Measurements from ENCODE around the gene USP7. TPM values are rescaled to one million over a fixed set of nuclear protein-coding genes. Genes with fewer than 3 reads are reported as not detected.

Gene USP7
- total and polyA plus RNA-seq, 2 experiments from 2014 or later: 38.0 to 40.8 TPM

DNA sequence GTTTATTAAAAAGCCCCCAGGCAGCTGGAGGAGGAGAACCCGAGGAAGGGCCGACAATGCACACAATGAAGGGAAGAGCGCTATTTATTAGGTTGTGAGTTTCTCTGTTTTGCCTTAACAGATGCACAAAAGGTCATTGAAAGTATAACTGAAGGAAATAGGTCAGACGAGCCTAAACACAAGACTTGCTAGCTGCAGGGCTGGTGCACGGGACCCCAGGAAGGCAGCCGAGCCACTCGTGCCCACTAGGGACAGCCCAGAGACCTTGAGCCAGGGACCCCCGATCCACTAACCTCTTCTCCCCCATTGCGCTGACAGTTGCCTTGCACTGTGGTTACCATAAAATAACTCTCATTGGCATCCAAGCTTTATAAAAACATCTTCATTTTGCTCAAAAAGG lies 70.3 kb downstream of the USP7 start:
- Histone ChIP-seq H3K27me3 (no peaks in the 10 kb centered on the region), H2AFZ (no peak overlapping the region), H3K4me2 (no peak overlapping the region), H3K27ac (no peak overlapping the region), H3K79me2 (no peaks in the 10 kb centered on the region), H3K36me3 (replicated peaks; ENCODE audit: insufficient read depth, low read depth) (no peaks in the 10 kb centered on the region), H3K4me1 (ENCODE audit: insufficient read depth) (no peaks in the 10 kb centered on the region), H4K20me1 (ENCODE audit: insufficient read depth, poor library complexity, severe bottlenecking) (no peaks in the 10 kb centered on the region), H3K9me3 (ENCODE audit: low read depth) (no peaks in the 10 kb centered on the region), H3K4me3 (no peak overlapping the region), H3K9me2 (replicated peaks; ENCODE audit: insufficient read depth) (no peaks in the 10 kb centered on the region)
- DNase-seq (ENCODE audit: low spot score): no peak
- WGBS (ENCODE audit: low lambda C conversion rate, missing lambda C conversion rate): 85% methylated on average over 9 of the region's 9 CpGs
- TF ChIP-seq, protein P1, sequence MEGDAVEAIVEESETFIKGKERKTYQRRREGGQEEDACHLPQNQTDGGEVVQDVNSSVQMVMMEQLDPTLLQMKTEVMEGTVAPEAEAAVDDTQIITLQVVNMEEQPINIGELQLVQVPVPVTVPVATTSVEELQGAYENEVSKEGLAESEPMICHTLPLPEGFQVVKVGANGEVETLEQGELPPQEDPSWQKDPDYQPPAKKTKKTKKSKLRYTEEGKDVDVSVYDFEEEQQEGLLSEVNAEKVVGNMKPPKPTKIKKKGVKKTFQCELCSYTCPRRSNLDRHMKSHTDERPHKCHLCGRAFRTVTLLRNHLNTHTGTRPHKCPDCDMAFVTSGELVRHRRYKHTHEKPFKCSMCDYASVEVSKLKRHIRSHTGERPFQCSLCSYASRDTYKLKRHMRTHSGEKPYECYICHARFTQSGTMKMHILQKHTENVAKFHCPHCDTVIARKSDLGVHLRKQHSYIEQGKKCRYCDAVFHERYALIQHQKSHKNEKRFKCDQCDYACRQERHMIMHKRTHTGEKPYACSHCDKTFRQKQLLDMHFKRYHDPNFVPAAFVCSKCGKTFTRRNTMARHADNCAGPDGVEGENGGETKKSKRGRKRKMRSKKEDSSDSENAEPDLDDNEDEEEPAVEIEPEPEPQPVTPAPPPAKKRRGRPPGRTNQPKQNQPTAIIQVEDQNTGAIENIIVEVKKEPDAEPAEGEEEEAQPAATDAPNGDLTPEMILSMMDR (IDR thresholded peaks at IDR 0.05; ENCODE audit: poor library complexity): no peak
- no peak for TF ChIP-seq EZH2 (IDR thresholded peaks at IDR 0.05; ENCODE audit: borderline replicate concordance)

DNA sequence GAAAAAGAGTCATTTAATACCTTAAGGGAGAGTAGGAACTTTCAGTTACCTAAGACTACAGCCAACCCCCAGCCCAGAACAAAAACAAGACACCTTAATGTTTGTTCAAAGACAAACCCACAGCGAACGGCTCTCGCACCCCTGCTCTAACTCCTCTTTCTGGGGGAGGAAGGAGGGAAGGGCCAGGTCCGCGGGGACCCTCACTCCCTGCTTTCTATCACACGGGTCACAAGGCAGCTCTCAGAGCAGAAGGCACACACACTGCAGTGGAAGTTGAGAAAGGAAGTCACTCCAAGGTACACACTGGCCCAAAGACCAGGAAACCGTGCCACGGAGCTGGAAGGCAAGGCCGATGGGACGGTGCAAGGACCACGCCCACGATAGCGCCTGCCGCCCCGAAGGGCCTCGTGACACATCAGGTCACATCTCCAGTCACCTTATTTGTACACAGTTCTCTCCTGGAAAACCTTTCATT lies 71.6 kb downstream of the USP7 start:
- Histone ChIP-seq H3K9me3 (ENCODE audit: low read depth) (no peaks in the 10 kb centered on the region), H4K20me1 (ENCODE audit: insufficient read depth, poor library complexity, severe bottlenecking) (no peaks in the 10 kb centered on the region), H3K27me3 (no peaks in the 10 kb centered on the region), H3K79me2 (no peaks in the 10 kb centered on the region), H3K27ac (no peak overlapping the region), H3K36me3 (replicated peaks; ENCODE audit: insufficient read depth, low read depth) (no peaks in the 10 kb centered on the region), H3K9me2 (replicated peaks; ENCODE audit: insufficient read depth) (no peaks in the 10 kb centered on the region), H2AFZ (no peak overlapping the region), H3K4me3 (no peak overlapping the region), H3K4me2 (no peak overlapping the region), H3K4me1 (ENCODE audit: insufficient read depth) (no peaks in the 10 kb centered on the region)
- TF ChIP-seq, protein P1 (IDR thresholded peaks at IDR 0.05; ENCODE audit: poor library complexity): no peak
- TF ChIP-seq EZH2phosphoT487 (IDR thresholded peaks at IDR 0.05; ENCODE audit: low read depth, severe bottlenecking, unreplicated experiment): no peak
- TF ChIP-seq EZH2 (IDR thresholded peaks at IDR 0.05; ENCODE audit: borderline replicate concordance): no peak
- WGBS (ENCODE audit: low lambda C conversion rate, missing lambda C conversion rate): 92% methylated on average over 16 of the region's 16 CpGs
- no peak for DNase-seq (ENCODE audit: low spot score)

DNA sequence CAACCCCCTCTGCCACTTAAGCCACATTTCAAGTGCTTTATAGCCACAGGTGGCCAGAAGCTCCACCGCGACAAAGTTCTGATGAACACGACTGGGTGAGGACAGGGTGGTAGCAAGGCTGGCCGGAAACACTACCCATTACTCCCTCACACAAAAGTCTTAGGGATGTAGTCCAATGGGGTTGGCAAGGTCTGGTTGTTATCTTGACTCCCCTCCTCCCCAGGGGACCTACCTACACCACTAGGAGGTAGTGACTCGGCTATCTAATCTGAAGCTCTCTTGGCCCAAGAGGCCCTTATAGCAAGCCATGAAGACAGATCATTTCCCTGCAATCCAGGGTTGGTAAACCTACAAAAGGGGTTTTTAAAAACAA lies 73.2 kb downstream of the USP7 start:
- WGBS (ENCODE audit: low lambda C conversion rate, missing lambda C conversion rate): 96% methylated on average over 5 of the region's 5 CpGs
- H3K27me3 ChIP-seq: no peaks in the 10 kb centered on the region
- H3K4me3 ChIP-seq: no peak overlapping the region
- DNase-seq (ENCODE audit: low spot score): no peak
- H3K36me3 ChIP-seq (replicated peaks; ENCODE audit: insufficient read depth, low read depth): no peaks in the 10 kb centered on the region
- peaks cover 11% of the 10 kb centered on the region for H3K4me1 ChIP-seq (ENCODE audit: insufficient read depth)
- no peak overlapping the region for H2AFZ ChIP-seq
- H3K4me2 ChIP-seq: no peak overlapping the region
- TF ChIP-seq EZH2phosphoT487 (IDR thresholded peaks at IDR 0.05; ENCODE audit: low read depth, severe bottlenecking, unreplicated experiment) (no peak), EZH2 (IDR thresholded peaks at IDR 0.05; ENCODE audit: borderline replicate concordance) (no peak)
- TF ChIP-seq, protein P1 (IDR thresholded peaks at IDR 0.05; ENCODE audit: poor library complexity): no peak
- H3K9me3 ChIP-seq (ENCODE audit: low read depth): no peaks in the 10 kb centered on the region
- no peaks in the 10 kb centered on the region for H3K79me2 ChIP-seq
- no peaks in the 10 kb centered on the region for H4K20me1 ChIP-seq (ENCODE audit: insufficient read depth, poor library complexity, severe bottlenecking)
- no peaks in the 10 kb centered on the region for H3K9me2 ChIP-seq (replicated peaks; ENCODE audit: insufficient read depth)
- no peak overlapping the region for H3K27ac ChIP-seq

All from hepatocyte (in vitro differentiated cells).